Adrenal gland (tissue), 5 donors: ENCODE measurements around the gene EGLN2.

Experiments used
- CTCF ChIP-seq, 6 experiments: fragments of 450-650 bp in 4 of 6; fragments of 200-600 bp in 2 of 6; sonication (generic) in 1 of 6; IDR thresholded peaks; 1 replicate in 5 of 6; 2 replicates in 1 of 6; pipeline versions ENCODE4 v1.5.1 to v1.8.0; 2016 to 2021; ENCODE audit warnings: antibody characterized with exemption in 6 of 6, mild to moderate bottlenecking in 2 of 6, moderate library complexity in 1 of 6
- POLR2A ChIP-seq, 2 donors: fragments of 450-650 bp; IDR thresholded peaks; one replicate each; pipeline ENCODE4 v1.6.1; 2017; ENCODE audit warnings: antibody characterized with exemption in 2 of 2, mild to moderate bottlenecking in 2 of 2, moderate library complexity in 1 of 2
- donor health status: DM: no; HTN: no; CAD: no.

GRCh38 chr19:40781140-40781539, 17.9 kb upstream of the EGLN2 start:
- TF ChIP-seq CTCF (IDR thresholded peaks at IDR 0.05) (no peak), POLR2A (IDR thresholded peaks at IDR 0.05) (no peak)
